ENCODE measurements around the gene MPC2. TPM values are rescaled to one million over a fixed set of nuclear protein-coding genes. Genes with fewer than 3 reads are reported as not detected.

MPC2 gene
- total and polyA plus RNA-seq, 2 experiments from 2014 or later = 56.8 to 231 TPM

- Histone ChIP-seq H3K27me3 (no peaks in the 10 kb centered on the region), H3K4me1 (ENCODE audit: low read depth) (peaks cover 1% of the 10 kb centered on the region), H3K27ac (no peak overlapping the region), H3K9me3 (ENCODE audit: low read depth) (no peaks in the 10 kb centered on the region), H3K4me3 (no peak overlapping the region), H3K36me3 (peaks cover 22% of the 10 kb centered on the region)
- DNase-seq (ENCODE audit: low read depth in 1 of 2, low spot score in 1 of 2) = no peak
- no peak for TF ChIP-seq CTCF (IDR thresholded peaks at IDR 0.05; ENCODE audit: low read depth, low read length)
Observed at GRCh38 chr1:167916766-167917511, 19.9 kb downstream of the MPC2 start.

- Histone ChIP-seq H3K9me3 (ENCODE audit: low read depth) (no peaks in the 10 kb centered on the region), H3K4me1 (ENCODE audit: low read depth) (no peaks in the 10 kb centered on the region), H3K27ac (no peak overlapping the region), H3K36me3 (peaks cover 22% of the 10 kb centered on the region), H3K27me3 (no peaks in the 10 kb centered on the region), H3K4me3 (no peak overlapping the region)
- no peak for DNase-seq (ENCODE audit: low read depth in 1 of 2, low spot score in 1 of 2)
- no peak for TF ChIP-seq CTCF (IDR thresholded peaks at IDR 0.05; ENCODE audit: low read depth, low read length)
Observed at GRCh38 chr1:167915569-167915968, 21.3 kb downstream of the MPC2 start.

- DNase-seq (ENCODE audit: low read depth in 1 of 2, low spot score in 1 of 2) = no peak
- no peaks in the 10 kb centered on the region for H3K4me1 ChIP-seq (ENCODE audit: low read depth)
- peaks cover 16% of the 10 kb centered on the region for H3K36me3 ChIP-seq
- TF ChIP-seq CTCF (IDR thresholded peaks at IDR 0.05; ENCODE audit: low read depth, low read length) = no peak
- H3K4me3 ChIP-seq = no peak within 1 kb of the TSS
- no peak within 1 kb of the TSS for H3K27ac ChIP-seq
- H3K9me3 ChIP-seq (ENCODE audit: low read depth) = peaks cover 2% of the 10 kb centered on the region
- H3K27me3 ChIP-seq = no peaks in the 10 kb centered on the region
Observed at GRCh38 chr1:167913895-167914496, 22.9 kb downstream of the MPC2 start, which contains the start of gene ADCY10. ADCY10 (minus strand) TSS chr1:167914134; CDS start chr1:167905140, 8,994 bp downstream.

GRCh38 chr1:167912294-167912693 is 24.6 kb downstream of the MPC2 start:
- no peak for DNase-seq (ENCODE audit: low read depth in 1 of 2, low spot score in 1 of 2)

DNA sequence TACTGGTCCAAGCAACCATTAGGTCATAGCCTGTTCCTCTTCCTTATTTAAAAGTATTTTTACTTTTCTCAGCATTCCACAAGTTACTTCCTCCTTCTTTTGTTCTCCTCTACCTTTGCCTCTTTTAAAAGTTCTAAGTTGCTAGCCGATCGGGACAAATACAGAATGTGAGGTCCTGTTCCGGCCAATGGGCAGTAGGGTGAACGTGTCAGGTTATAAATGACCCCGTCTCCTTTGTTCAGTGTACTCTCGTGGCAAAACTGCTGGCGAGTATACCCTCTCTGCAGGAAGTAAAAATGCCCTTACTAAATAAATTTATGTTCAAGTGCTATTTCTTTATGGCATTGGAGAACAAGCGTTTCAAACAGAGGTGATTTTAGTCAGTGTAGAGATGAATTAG is 25.5 kb downstream of the MPC2 start:
- Histone ChIP-seq H3K4me3 (no peak overlapping the region), H3K9me3 (ENCODE audit: low read depth) (peaks cover 4% of the 10 kb centered on the region), H3K36me3 (peaks cover 7% of the 10 kb centered on the region), H3K4me1 (ENCODE audit: low read depth) (no peaks in the 10 kb centered on the region), H3K27me3 (no peaks in the 10 kb centered on the region), H3K27ac (no peak overlapping the region)
- no peak for TF ChIP-seq CTCF (IDR thresholded peaks at IDR 0.05; ENCODE audit: low read depth, low read length)
- DNase-seq (ENCODE audit: low read depth in 1 of 2, low spot score in 1 of 2) = no peak

More at GRCh38 chr1:167912294-167912693, 24.6 kb downstream of the MPC2 start:
- H3K9me3 ChIP-seq (ENCODE audit: low read depth) = peaks cover 4% of the 10 kb centered on the region
- H3K27ac ChIP-seq = no peak overlapping the region
- H3K4me3 ChIP-seq = no peak overlapping the region
- no peaks in the 10 kb centered on the region for H3K4me1 ChIP-seq (ENCODE audit: low read depth)
- peaks cover 7% of the 10 kb centered on the region for H3K36me3 ChIP-seq
- H3K27me3 ChIP-seq = no peaks in the 10 kb centered on the region
- no peak for TF ChIP-seq CTCF (IDR thresholded peaks at IDR 0.05; ENCODE audit: low read depth, low read length)

All from cardiac muscle cell (in vitro differentiated cells and primary cell).